ENCODE data around the gene BAK1.

DNA sequence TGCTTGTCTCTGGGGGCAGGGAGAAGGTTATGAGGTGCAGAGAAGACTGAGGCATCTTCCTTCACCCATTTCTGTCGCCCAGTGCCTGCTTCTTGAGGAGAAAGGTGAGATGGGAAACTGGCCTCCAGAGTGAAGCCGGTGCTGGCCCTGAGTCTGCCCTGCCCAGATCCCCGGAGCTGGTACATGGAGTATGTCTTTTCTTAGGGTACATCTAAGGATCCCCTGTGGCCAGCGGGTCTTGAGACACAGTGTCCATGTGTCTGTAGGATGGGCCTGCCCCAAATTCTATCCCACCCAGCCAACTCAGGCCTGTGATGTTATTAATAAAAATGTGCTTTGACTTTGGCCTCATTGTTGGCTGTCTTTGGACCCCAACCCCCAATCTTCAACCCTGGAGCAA, 8.8 kb upstream of the BAK1 start:
- TF ChIP-seq, protein P1, sequence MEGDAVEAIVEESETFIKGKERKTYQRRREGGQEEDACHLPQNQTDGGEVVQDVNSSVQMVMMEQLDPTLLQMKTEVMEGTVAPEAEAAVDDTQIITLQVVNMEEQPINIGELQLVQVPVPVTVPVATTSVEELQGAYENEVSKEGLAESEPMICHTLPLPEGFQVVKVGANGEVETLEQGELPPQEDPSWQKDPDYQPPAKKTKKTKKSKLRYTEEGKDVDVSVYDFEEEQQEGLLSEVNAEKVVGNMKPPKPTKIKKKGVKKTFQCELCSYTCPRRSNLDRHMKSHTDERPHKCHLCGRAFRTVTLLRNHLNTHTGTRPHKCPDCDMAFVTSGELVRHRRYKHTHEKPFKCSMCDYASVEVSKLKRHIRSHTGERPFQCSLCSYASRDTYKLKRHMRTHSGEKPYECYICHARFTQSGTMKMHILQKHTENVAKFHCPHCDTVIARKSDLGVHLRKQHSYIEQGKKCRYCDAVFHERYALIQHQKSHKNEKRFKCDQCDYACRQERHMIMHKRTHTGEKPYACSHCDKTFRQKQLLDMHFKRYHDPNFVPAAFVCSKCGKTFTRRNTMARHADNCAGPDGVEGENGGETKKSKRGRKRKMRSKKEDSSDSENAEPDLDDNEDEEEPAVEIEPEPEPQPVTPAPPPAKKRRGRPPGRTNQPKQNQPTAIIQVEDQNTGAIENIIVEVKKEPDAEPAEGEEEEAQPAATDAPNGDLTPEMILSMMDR (IDR thresholded peaks at IDR 0.05; ENCODE audit: insufficient read depth, low read depth, low read length), result no peak
- TF ChIP-seq EZH2 (IDR thresholded peaks at IDR 0.05; ENCODE audit: insufficient read depth, low read length), result no peak
